ENCODE measurements around the gene RASSF9.

Gene RASSF9

DNA sequence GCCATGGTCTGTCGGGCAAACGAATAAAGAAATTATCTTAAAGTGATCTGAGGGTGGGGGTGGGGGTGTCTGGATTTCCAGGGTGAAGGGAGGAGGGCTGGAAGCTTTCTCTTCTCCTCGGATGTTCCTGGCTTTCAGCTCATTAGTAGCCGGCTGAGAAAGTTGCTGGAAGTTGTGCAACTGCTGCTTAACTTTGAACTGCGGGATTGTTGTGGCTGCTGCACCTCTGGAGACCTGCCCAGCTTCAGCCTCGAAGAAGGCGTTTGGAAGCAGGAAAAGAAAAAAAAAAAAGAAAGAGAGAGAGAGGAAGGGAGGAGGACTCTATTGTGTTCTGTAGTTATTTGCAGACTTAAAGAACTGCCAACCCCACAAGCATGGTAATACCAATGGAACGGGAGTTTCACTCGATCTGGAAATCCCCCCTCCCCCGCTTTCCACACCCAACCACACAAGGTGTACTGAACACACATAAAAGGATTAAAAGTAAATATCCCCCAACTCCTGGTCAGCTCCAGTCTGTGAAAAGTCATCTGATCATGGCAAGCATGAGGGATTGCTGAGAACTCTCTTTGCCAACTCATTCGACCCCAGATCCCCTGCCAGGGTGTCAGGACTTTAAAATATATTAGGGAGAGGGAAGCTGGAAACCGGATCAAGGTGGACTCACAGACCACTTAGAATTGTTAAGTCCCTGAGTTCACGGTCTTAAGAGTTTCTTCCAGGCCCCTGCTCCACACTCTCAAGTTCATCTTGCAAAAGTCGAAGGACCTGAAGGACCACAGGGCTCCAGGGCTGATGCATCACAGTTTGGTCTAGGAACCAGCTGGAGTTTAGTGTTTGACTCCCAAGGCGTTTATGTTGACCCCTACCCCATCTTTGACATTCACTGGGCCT lies at the start of gene RASSF9:
RASSF9 (minus strand) TSS at position 213 of the 894 bp plus-strand sequence; CDS start at position 5, 208 bp downstream.
- no peak for DNase-seq (ENCODE audit: low read depth)

GRCh38 chr12:85883763-85884162 lies 47.6 kb upstream of the RASSF9 start:
- DNase-seq (ENCODE audit: low read depth), result no peak

DNA sequence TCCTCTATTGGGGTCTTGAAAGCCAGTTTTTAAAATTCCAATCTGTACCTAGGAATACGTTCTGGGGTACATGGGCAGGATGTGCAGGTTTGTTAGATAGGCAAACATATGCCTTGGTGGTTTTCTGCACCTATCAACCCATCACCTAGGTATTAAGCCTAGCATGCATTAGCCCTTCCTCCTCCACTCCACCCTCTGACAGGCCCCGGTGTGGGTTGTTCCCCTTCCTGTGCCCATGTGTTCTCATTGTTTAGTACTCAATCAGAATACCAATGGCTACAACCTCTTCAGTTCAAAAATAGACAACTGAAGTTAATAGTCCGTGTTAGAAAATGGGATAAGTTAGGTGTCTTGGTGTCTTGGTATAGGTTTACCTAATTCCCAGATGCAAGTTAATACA lies 41.2 kb upstream of the RASSF9 start:
- no peak for DNase-seq (ENCODE audit: low read depth)

DNA sequence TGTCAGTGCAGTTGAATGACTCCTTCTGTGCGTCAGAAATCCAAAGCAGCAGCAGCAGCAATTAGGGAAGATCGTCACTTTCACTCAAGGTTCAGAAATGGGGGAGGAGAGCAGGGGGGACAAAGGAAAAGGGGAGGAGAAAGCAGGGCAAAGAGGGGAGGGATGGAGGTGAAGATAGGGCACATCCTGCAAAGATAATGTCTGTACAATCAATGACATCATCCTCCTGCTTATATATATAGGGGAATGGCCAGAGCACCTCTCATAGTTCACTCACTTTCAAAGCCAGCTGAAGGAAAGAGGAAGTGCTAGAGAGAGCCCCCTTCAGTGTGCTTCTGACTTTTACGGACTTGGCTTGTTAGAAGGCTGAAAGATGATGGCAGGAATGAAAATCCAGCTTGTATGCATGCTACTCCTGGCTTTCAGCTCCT lies 37.8 kb upstream of the RASSF9 start, which contains the start of gene NTS:
NTS (plus strand) TSS at position 265 of the 431 bp plus-strand sequence; CDS start at position 374, 109 bp downstream.
- no peak for DNase-seq (ENCODE audit: low read depth)

DNA sequence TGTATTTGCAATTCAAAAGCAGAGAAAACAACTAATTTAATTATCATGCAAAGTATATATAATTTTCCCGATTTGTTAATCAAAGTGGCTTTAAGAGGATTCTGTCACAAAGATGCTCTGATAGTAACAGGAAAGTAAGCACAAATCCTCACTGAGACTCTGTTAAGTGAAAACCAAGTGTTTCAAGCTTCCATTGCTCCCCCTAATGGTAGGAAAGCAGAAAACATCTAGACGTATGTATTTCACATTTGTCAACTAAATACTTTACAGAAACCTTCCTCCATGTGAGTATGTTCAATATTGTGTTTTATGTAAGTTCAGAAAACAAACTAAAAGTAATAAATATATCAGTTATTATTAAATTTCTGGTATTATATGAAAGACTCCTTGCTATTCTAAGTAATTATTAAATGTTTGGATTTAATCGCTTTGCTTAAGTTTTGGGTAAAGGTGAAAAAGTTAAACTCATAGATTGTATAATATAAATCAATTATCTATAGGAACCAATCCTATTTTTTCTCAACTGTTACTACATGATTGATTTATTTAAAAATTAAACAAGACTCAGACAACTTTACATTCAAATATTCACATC lies 36.4 kb upstream of the RASSF9 start:
- no peak for DNase-seq (ENCODE audit: low read depth)

DNA sequence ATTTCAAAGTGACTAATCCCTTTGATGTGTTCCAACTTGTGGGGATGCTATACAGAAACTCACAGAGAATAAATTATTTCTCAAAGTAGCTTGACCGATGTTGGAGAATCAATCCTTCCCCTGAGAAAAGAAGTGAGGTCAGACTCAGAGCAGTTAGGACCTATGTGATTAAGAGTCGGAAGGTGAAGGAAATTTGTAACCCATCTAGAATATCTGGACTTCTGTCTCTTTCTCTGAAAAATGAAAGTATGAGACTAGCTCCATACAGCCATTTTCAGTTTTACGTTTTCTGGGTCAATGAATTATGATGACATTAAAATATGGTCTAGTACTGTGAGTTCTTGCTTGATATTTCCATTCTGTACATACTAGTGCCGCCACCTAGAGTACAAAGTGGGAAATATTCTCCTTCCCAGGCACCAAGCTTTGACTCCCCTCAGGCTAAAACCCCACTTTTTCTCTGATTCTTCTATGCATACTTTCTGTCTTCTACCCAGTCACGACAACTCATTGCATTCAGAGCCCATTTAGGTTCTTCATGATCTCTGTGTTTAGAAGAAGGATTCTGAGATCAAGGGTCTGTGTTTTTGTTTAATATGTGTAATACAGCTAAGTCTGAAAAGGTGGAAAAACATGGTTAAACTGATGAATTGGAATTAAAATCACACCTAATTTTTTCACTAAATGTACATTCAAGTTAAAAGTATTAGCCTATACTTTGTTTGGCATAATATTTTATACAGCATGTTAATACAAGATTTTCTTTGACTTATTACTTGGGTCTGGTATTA lies 31.0 kb upstream of the RASSF9 start:
- DNase-seq (ENCODE audit: low read depth), result no peak

GRCh38 chr12:85865890-85866289 lies 29.7 kb upstream of the RASSF9 start:
- no peak for DNase-seq (ENCODE audit: low read depth)

DNA sequence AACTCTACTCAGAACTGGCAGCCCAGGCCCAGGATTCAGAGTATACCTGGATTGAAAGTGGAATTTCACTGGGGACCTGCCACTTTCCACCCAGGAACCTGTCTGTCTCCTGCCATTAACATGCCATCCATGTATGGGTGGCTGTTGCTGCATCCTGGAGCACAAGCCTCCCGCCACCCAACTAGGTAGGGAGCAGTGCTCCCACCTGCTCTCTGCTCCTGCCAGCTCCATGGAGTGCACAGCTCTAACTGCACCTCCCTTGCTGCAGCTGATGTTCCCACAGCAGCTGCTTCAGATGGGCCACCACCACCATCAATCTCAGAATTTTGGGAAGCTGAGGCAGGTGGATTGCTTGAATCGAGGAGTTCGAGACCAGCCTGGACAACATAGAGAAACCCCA lies 20.8 kb upstream of the RASSF9 start:
- DNase-seq (ENCODE audit: low read depth), result no peak

GRCh38 chr12:85855305-85855704 lies 19.1 kb upstream of the RASSF9 start:
- no peak for DNase-seq (ENCODE audit: low read depth)

GRCh38 chr12:85849344-85849743 lies 13.1 kb upstream of the RASSF9 start:
- DNase-seq (ENCODE audit: low read depth), result no peak

- DNase-seq (ENCODE audit: low read depth), result no peak
Observed at GRCh38 chr12:85843606-85844310, 7.5 kb upstream of the RASSF9 start.

DNA sequence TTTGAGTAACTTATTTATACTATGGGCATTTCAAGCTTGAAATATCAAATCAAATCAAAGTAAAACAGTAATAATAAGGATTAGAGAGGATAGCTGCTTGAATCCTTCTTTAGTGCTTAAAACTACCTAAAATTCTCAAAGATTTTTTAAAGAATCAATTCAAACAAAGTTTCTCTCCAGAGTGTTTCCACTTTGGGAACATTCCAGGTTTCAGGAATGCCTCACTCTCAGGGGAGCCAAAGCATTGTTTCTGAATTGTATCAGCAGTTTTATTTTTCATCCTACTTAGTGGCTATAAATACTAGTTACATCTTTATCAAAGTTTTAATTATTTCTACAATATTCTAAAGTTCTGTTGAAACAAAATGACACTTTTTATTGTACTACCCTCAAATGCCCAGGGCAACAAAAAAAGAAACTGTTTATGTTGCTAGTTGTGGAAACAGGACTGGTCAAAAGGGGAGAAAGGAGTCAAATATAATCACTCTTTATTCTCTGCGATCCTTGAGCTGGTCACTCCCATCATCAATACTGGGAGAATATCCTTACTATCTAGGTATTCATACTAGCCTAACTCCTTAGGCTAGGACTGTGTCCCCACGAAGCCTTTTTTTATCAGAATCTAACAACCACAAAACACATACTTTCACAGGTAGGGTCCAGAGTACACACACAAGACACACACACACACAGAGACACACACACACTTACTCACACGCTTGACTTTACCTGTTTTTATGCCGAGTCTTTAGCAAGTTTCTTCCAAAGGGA lies 598 bp downstream of the RASSF9 start:
- no peak for DNase-seq (ENCODE audit: low read depth)

- DNase-seq (ENCODE audit: low read depth), result no peak
Observed at GRCh38 chr12:85834378-85834777, 1.8 kb downstream of the RASSF9 start.

GRCh38 chr12:85833579-85833978 lies 2.6 kb downstream of the RASSF9 start:
- DNase-seq (ENCODE audit: low read depth), result no peak

DNA sequence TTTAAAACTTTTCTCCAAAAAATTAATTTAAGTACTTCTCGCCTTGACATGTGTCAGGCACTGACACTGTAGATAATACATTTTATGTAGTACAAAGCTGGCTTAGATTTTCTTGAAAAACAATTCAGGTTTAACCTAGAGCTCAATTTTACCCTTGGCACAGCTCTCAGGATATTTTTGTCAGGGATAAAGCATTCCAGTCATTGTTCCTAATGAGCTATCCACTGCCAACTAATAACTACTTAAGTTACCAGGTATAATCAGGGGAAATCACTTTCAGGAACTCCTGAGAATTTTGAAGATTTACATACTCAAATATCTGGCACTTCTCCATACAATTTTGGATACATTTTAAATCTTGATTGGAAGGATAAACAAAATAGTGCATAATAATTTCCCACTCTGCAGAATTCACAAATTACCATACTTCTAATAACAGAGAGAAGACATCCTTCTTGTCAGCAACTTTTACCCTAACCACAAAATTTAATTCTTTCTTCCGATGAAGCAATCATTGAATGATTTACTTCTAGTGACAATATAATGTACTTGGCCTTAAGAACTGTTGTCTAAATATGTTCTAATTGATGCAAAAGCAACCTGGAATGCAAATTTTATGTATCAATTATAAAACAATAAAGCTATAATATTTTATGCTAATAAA lies 4.8 kb downstream of the RASSF9 start:
- no peak for DNase-seq (ENCODE audit: low read depth)

- DNase-seq (ENCODE audit: low read depth), result no peak
Observed at GRCh38 chr12:85829391-85829790, 6.8 kb downstream of the RASSF9 start.

DNA sequence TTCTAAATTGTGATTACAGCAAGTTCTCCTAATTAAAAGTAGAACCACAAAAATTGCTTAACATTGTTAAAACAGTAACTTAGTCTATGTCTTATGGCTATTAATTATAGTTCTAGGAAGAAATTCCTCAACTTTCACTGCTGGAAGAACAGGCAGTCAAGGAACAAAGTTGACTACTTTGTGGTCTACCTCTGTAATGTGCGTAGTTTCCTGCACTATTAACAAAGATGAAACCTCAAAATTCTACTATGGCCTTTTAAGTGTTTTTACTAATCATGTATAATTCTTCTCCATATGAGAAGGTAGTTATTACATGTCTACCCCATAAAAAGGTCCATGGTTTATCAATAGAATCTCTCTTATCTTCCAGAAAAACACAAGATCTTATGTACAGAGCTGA lies 7.6 kb downstream of the RASSF9 start:
- no peak for DNase-seq (ENCODE audit: low read depth)

DNA sequence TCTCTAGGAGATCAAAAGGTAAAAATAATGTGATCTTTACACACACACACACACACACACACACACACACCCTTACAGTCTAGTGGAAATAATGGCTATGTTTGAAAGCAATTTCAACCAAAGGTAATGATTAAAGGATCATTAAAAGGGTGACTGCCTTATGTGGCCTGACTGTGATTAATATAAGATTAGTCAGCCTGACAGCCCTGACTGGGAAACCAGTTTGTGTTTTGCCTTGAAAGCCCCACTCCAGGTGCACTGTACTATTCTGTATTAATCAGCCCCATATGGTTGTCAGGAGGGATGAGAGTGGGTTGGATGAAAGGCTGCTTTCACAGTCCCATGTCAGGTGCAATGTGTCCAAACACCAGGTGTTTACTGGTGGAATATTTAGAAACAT lies 10.5 kb downstream of the RASSF9 start:
- no peak for DNase-seq (ENCODE audit: low read depth)

- no peak for DNase-seq (ENCODE audit: low read depth)
Observed at GRCh38 chr12:85823436-85824180, 12.6 kb downstream of the RASSF9 start.

- no peak for DNase-seq (ENCODE audit: low read depth)
Observed at GRCh38 chr12:85821759-85822158, 14.4 kb downstream of the RASSF9 start.

Measured in CMK (cell line).